Parathyroid adenoma (tissue), 2 donors: Measurements from ENCODE around the gene SLC6A5.

Experiments
- H2AFZ ChIP-seq: fragments of 300-600 bp; sonication (generic); one replicate; pipeline ENCODE4 v1.7.0; 2017; ENCODE audit warnings: antibody characterized with exemption, mild to moderate bottlenecking
- H3K27ac ChIP-seq: fragments of 300-600 bp; sonication (generic); one replicate; pipeline ENCODE4 v1.7.0; 2017
- H3K27me3 ChIP-seq: fragments of 300-600 bp; sonication (generic); one replicate; pipeline ENCODE4 v1.7.0; 2017; ENCODE audit warnings: low read length; ENCODE audit not compliant: control insufficient read depth, insufficient read depth
- H3K36me3 ChIP-seq: fragments of 300-600 bp; sonication (generic); one replicate; pipeline ENCODE4 v1.7.0; 2017; ENCODE audit warnings: low read length; ENCODE audit not compliant: control insufficient read depth, insufficient read depth
- H3K4me1 ChIP-seq: fragments of 300-600 bp; sonication (generic); one replicate; pipeline ENCODE4 v1.7.0; 2017; ENCODE audit warnings: control low read depth
- H3K4me2 ChIP-seq: fragments of 300-600 bp; sonication (generic); one replicate; pipeline ENCODE4 v1.7.0; 2017; ENCODE audit warnings: low read length
- H3K4me3 ChIP-seq: fragments of 300-600 bp; sonication (generic); one replicate; pipeline ENCODE4 v1.7.0; 2017; ENCODE audit warnings: low read depth, low read length
- H3K79me2 ChIP-seq: fragments of 300-600 bp; sonication (generic); one replicate; pipeline ENCODE4 v1.7.0; 2017; ENCODE audit warnings: control low read depth
- H3K9ac ChIP-seq: fragments of 300-600 bp; sonication (generic); one replicate; pipeline ENCODE4 v1.7.0; 2017; ENCODE audit warnings: mild to moderate bottlenecking
- H3K9me3 ChIP-seq: fragments of 300-600 bp; sonication (generic); one replicate; pipeline ENCODE4 v1.7.0; 2017; ENCODE audit warnings: low read length; ENCODE audit not compliant: control insufficient read depth
- TF ChIP-seq, protein P1 (sequence below): fragments of 300-600 bp; sonication (generic); IDR thresholded peaks from one replicate; pipeline ENCODE4 v1.7.0; 2017; ENCODE audit warnings: antibody characterized with exemption, mild to moderate bottlenecking
- donor health status: primary hyperparathyroidism.

The SLC6A5 gene

DNA sequence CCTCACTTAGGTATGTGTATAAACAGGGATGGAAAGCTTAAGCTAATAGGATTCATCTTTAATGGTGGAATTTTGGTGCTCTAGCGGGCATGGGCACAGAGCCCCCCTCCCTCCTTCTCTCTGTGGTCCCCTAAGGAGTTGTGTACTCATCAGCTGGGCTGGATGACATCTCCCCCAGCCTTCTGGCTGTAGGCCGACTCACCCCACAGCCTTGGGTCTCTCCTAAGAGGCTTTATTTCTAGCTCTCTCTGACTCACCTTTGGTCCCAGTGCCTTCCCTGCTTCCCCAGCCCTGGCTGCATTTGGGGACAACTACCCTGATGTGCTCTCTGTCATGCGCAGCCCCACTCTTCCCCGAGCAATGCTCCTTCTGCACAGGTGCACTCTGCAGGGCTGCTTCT, 26.9 kb downstream of the SLC6A5 start:
- no peak overlapping the region for H3K4me2 ChIP-seq
- H2AFZ ChIP-seq, result no peak overlapping the region
- H3K79me2 ChIP-seq, result no peaks in the 10 kb centered on the region
- H3K27me3 ChIP-seq, result no peaks in the 10 kb centered on the region
- H3K27ac ChIP-seq, result no peak overlapping the region
- no peak overlapping the region for H3K9ac ChIP-seq
- H3K36me3 ChIP-seq, result no peaks in the 10 kb centered on the region
- no peaks in the 10 kb centered on the region for H3K4me1 ChIP-seq
- no peaks in the 10 kb centered on the region for H3K9me3 ChIP-seq
- TF ChIP-seq, protein P1, sequence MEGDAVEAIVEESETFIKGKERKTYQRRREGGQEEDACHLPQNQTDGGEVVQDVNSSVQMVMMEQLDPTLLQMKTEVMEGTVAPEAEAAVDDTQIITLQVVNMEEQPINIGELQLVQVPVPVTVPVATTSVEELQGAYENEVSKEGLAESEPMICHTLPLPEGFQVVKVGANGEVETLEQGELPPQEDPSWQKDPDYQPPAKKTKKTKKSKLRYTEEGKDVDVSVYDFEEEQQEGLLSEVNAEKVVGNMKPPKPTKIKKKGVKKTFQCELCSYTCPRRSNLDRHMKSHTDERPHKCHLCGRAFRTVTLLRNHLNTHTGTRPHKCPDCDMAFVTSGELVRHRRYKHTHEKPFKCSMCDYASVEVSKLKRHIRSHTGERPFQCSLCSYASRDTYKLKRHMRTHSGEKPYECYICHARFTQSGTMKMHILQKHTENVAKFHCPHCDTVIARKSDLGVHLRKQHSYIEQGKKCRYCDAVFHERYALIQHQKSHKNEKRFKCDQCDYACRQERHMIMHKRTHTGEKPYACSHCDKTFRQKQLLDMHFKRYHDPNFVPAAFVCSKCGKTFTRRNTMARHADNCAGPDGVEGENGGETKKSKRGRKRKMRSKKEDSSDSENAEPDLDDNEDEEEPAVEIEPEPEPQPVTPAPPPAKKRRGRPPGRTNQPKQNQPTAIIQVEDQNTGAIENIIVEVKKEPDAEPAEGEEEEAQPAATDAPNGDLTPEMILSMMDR, result no peak
- no peak overlapping the region for H3K4me3 ChIP-seq

DNA sequence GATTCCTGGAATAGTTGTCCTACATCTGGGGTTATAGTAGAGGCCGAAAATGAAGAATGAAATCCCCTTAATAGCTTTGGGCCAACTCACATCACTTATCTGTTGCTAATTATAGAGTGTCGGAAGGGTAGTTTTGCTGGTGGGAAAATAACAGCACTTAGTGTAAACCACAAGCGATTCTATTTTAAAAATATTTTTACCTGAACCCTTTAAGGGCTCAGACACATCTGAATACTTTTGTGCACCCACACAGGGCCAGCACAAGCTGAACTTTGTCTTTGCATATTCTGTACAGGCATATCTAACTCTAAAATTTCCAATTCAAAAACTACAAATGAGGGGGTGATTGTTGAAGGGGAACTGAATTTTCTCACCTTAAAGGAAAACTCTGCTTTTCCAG, 27.6 kb downstream of the SLC6A5 start:
- no peaks in the 10 kb centered on the region for H3K4me1 ChIP-seq
- H3K9me3 ChIP-seq, result no peaks in the 10 kb centered on the region
- no peaks in the 10 kb centered on the region for H3K36me3 ChIP-seq
- H3K9ac ChIP-seq, result no peak overlapping the region
- H3K79me2 ChIP-seq, result no peaks in the 10 kb centered on the region
- no peak overlapping the region for H3K27ac ChIP-seq
- no peaks in the 10 kb centered on the region for H3K27me3 ChIP-seq
- TF ChIP-seq, protein P1, result no peak
- H3K4me3 ChIP-seq, result no peak overlapping the region
- no peak overlapping the region for H2AFZ ChIP-seq
- no peak overlapping the region for H3K4me2 ChIP-seq

- no peak overlapping the region for H3K4me2 ChIP-seq
- H3K27me3 ChIP-seq, result no peaks in the 10 kb centered on the region
- no peaks in the 10 kb centered on the region for H3K9me3 ChIP-seq
- H3K36me3 ChIP-seq, result no peaks in the 10 kb centered on the region
- no peak overlapping the region for H3K27ac ChIP-seq
- H3K4me1 ChIP-seq, result no peaks in the 10 kb centered on the region
- H3K4me3 ChIP-seq, result no peak overlapping the region
- TF ChIP-seq, protein P1, result no peak
- no peak overlapping the region for H3K9ac ChIP-seq
- H3K79me2 ChIP-seq, result no peaks in the 10 kb centered on the region
- no peak overlapping the region for H2AFZ ChIP-seq
Observed at GRCh38 chr11:20627701-20628100, 28.3 kb downstream of the SLC6A5 start.

GRCh38 chr11:20631519-20632168, 32.2 kb downstream of the SLC6A5 start:
- Histone ChIP-seq H3K27ac (no peak overlapping the region), H3K4me3 (no peak overlapping the region), H2AFZ (no peak overlapping the region), H3K4me1 (no peaks in the 10 kb centered on the region), H3K9ac (no peak overlapping the region), H3K36me3 (no peaks in the 10 kb centered on the region), H3K4me2 (no peak overlapping the region), H3K79me2 (no peaks in the 10 kb centered on the region), H3K27me3 (no peaks in the 10 kb centered on the region), H3K9me3 (no peaks in the 10 kb centered on the region)
- TF ChIP-seq, protein P1, result no peak

DNA sequence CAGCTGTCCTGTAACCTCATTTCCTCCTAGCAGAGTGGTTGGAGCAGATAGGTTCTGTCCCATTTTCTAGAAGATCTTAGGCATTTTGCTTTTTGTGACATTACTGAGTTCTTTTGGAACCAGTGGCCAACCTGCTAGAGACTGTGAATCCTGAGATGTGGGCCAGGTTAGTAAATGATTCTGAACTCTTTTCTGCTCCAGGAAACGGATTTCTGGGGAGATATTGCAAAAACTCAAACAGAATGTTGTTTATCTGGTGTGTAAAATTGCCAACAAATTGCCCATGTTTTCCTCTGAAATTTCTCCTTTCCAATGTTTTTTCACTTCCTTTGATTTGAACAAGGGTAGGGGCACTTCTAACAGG, 32.7 kb downstream of the SLC6A5 start:
- no peaks in the 10 kb centered on the region for H3K36me3 ChIP-seq
- no peak overlapping the region for H2AFZ ChIP-seq
- no peak overlapping the region for H3K4me3 ChIP-seq
- TF ChIP-seq, protein P1, result no peak
- no peaks in the 10 kb centered on the region for H3K9me3 ChIP-seq
- H3K27ac ChIP-seq, result no peak overlapping the region
- no peaks in the 10 kb centered on the region for H3K27me3 ChIP-seq
- H3K79me2 ChIP-seq, result no peaks in the 10 kb centered on the region
- H3K4me2 ChIP-seq, result no peak overlapping the region
- no peaks in the 10 kb centered on the region for H3K4me1 ChIP-seq
- H3K9ac ChIP-seq, result no peak overlapping the region
